Effector memory CD8-positive, alpha-beta T cell (primary cell): ENCODE data around the gene USP22.
"Not testable (repeated sequence)": the region's sequence is repeated elsewhere in the genome, so short reads cannot be mapped to it uniquely, and the experiment has no call there.

Experiments used
- ATAC-seq: fragments of 150-1000 bp; cut with Tn5 transposase; replicated peaks from 2 replicates; pipeline ENCODE4 v1.10.0; 2021; ENCODE audit warnings: mild to moderate bottlenecking, moderate library complexity
- DNase-seq, 3 experiments: peaks; one replicate each; pipeline ENCODE4 v3.0.0; 2021
- H3K27ac Mint-ChIP-seq, 2 donors: one replicate each; pipeline ENCODE4 v1.8.0; 2022; ENCODE audit warnings: mild to moderate bottlenecking in 2 of 2, mixed read lengths in 2 of 2, moderate library complexity in 2 of 2
- H3K27me3 Mint-ChIP-seq, 2 donors: one replicate each; pipeline ENCODE4 v1.8.0; 2022; ENCODE audit warnings: mixed read lengths in 2 of 2
- H3K36me3 Mint-ChIP-seq: one replicate; pipeline ENCODE4 v1.8.0; 2022; ENCODE audit warnings: mild to moderate bottlenecking, moderate library complexity, mixed read lengths; ENCODE audit not compliant: insufficient read depth
- H3K4me1 Mint-ChIP-seq, 2 donors: one replicate each; pipeline ENCODE4 v1.8.0; 2022; ENCODE audit warnings: low read depth in 2 of 2, mixed read lengths in 2 of 2
- H3K4me3 Mint-ChIP-seq, 2 donors: one replicate each; pipeline ENCODE4 v1.8.0; 2022; ENCODE audit warnings: mild to moderate bottlenecking in 2 of 2, mixed read lengths in 2 of 2, moderate library complexity in 2 of 2
- H3K9me3 Mint-ChIP-seq, 2 donors: one replicate each; pipeline ENCODE4 v1.8.0; 2022; ENCODE audit warnings: mixed read lengths in 2 of 2

USP22 gene

GRCh38 chr17:20979007-20979791, 63.6 kb downstream of the USP22 start:
- DNase-seq, H3K4me1 Mint-ChIP-seq, H3K9me3 Mint-ChIP-seq, H3K27ac Mint-ChIP-seq, ATAC-seq, H3K36me3 Mint-ChIP-seq, H3K4me3 Mint-ChIP-seq: not testable (repeated sequence)
- peaks cover 65 to 81% of the 10 kb centered on the region in 2 donors for H3K27me3 Mint-ChIP-seq

- DNase-seq, H3K4me3 Mint-ChIP-seq, H3K36me3 Mint-ChIP-seq, H3K27ac Mint-ChIP-seq, H3K9me3 Mint-ChIP-seq, H3K4me1 Mint-ChIP-seq, ATAC-seq: not testable (repeated sequence)
- H3K27me3 Mint-ChIP-seq, result peaks cover 69 to 81% of the 10 kb centered on the region in 2 donors
Measured at GRCh38 chr17:20977609-20978253, 65.1 kb downstream of the USP22 start.

GRCh38 chr17:20975566-20975965, 67.2 kb downstream of the USP22 start:
- DNase-seq (no peak), ATAC-seq (no peak)
- H3K36me3 Mint-ChIP-seq, result no peaks in the 10 kb centered on the region
- no peak overlapping the region for H3K4me3 Mint-ChIP-seq
- peaks cover 51 to 73% of the 10 kb centered on the region in 2 donors for H3K27me3 Mint-ChIP-seq
- H3K4me1 Mint-ChIP-seq, result no peaks in the 10 kb centered on the region
- no peaks in the 10 kb centered on the region for H3K9me3 Mint-ChIP-seq
- no peak overlapping the region for H3K27ac Mint-ChIP-seq

GRCh38 chr17:20970329-20970728, 72.5 kb downstream of the USP22 start:
- Mint-ChIP-seq H3K27ac (no peak overlapping the region), H3K4me3 (no peak overlapping the region), H3K9me3 (no peaks in the 10 kb centered on the region), H3K36me3 (no peaks in the 10 kb centered on the region), H3K27me3 (peaks cover 18 to 70% of the 10 kb centered on the region in 2 donors), H3K4me1 (no peaks in the 10 kb centered on the region)
- no peak for DNase-seq
- no peak for ATAC-seq

GRCh38 chr17:20968913-20969616, 73.7 kb downstream of the USP22 start:
- DNase-seq (no peak), ATAC-seq (no peak)
- H3K9me3 Mint-ChIP-seq, result no peaks in the 10 kb centered on the region
- H3K27ac Mint-ChIP-seq, result no peak overlapping the region
- no peak overlapping the region for H3K4me3 Mint-ChIP-seq
- H3K4me1 Mint-ChIP-seq, result no peaks in the 10 kb centered on the region
- no peaks in the 10 kb centered on the region for H3K36me3 Mint-ChIP-seq
- peaks cover 17 to 74% of the 10 kb centered on the region in 2 donors for H3K27me3 Mint-ChIP-seq

GRCh38 chr17:20967776-20968175, 75.0 kb downstream of the USP22 start:
- H3K27ac Mint-ChIP-seq, result no peak overlapping the region
- ATAC-seq (no peak), DNase-seq (no peak)
- no peak overlapping the region for H3K4me3 Mint-ChIP-seq
- peaks cover 28 to 87% of the 10 kb centered on the region in 2 donors for H3K27me3 Mint-ChIP-seq
- H3K4me1 Mint-ChIP-seq, result no peaks in the 10 kb centered on the region
- no peaks in the 10 kb centered on the region for H3K9me3 Mint-ChIP-seq
- H3K36me3 Mint-ChIP-seq, result no peaks in the 10 kb centered on the region

GRCh38 chr17:20966870-20967269, 75.9 kb downstream of the USP22 start:
- Mint-ChIP-seq H3K36me3 (no peaks in the 10 kb centered on the region), H3K27ac (no peak overlapping the region), H3K27me3 (peaks cover 36 to 96% of the 10 kb centered on the region in 2 donors), H3K9me3 (no peaks in the 10 kb centered on the region), H3K4me3 (no peak overlapping the region), H3K4me1 (no peaks in the 10 kb centered on the region)
- DNase-seq, result no peak
- no peak for ATAC-seq

- H3K9me3 Mint-ChIP-seq, result no peaks in the 10 kb centered on the region
- no peaks in the 10 kb centered on the region for H3K4me1 Mint-ChIP-seq
- H3K36me3 Mint-ChIP-seq, result no peaks in the 10 kb centered on the region
- DNase-seq, result no peak
- H3K4me3 Mint-ChIP-seq, result no peak overlapping the region
- no peak for ATAC-seq
- no peak overlapping the region for H3K27ac Mint-ChIP-seq
- peaks cover 46 to 89% of the 10 kb centered on the region in 2 donors for H3K27me3 Mint-ChIP-seq
Measured at GRCh38 chr17:20965492-20965891, 77.3 kb downstream of the USP22 start.

GRCh38 chr17:20961586-20961985, 81.2 kb downstream of the USP22 start:
- no peaks in the 10 kb centered on the region for H3K9me3 Mint-ChIP-seq
- H3K4me3 Mint-ChIP-seq, result no peak overlapping the region
- no peak for ATAC-seq
- DNase-seq, result no peak
- no peaks in the 10 kb centered on the region for H3K36me3 Mint-ChIP-seq
- peaks cover 60 to 81% of the 10 kb centered on the region in 2 donors for H3K27me3 Mint-ChIP-seq
- no peaks in the 10 kb centered on the region for H3K4me1 Mint-ChIP-seq
- H3K27ac Mint-ChIP-seq, result no peak overlapping the region

- no peaks in the 10 kb centered on the region for H3K36me3 Mint-ChIP-seq
- ATAC-seq, result no peak
- H3K27ac Mint-ChIP-seq, result no peak overlapping the region
- DNase-seq, result no peak
- H3K27me3 Mint-ChIP-seq, result peaks cover 67 to 85% of the 10 kb centered on the region in 2 donors
- no peaks in the 10 kb centered on the region for H3K4me1 Mint-ChIP-seq
- H3K9me3 Mint-ChIP-seq, result no peaks in the 10 kb centered on the region
- H3K4me3 Mint-ChIP-seq, result no peak overlapping the region
Measured at GRCh38 chr17:20960871-20961270, 81.9 kb downstream of the USP22 start.

- H3K4me3 Mint-ChIP-seq, result no peak overlapping the region
- no peaks in the 10 kb centered on the region for H3K9me3 Mint-ChIP-seq
- no peaks in the 10 kb centered on the region for H3K4me1 Mint-ChIP-seq
- H3K36me3 Mint-ChIP-seq, result no peaks in the 10 kb centered on the region
- H3K27ac Mint-ChIP-seq, result no peak overlapping the region
- DNase-seq (no peak), ATAC-seq (no peak)
- peaks cover 57 to 65% of the 10 kb centered on the region in 2 donors for H3K27me3 Mint-ChIP-seq
Measured at GRCh38 chr17:20955427-20956323, 87.1 kb downstream of the USP22 start.

- H3K27ac Mint-ChIP-seq, result no peak overlapping the region
- H3K9me3 Mint-ChIP-seq, result no peaks in the 10 kb centered on the region
- H3K27me3 Mint-ChIP-seq, result peaks cover 66 to 74% of the 10 kb centered on the region in 2 donors
- DNase-seq, result no peak
- H3K4me1 Mint-ChIP-seq, result no peaks in the 10 kb centered on the region
- H3K36me3 Mint-ChIP-seq, result no peaks in the 10 kb centered on the region
- H3K4me3 Mint-ChIP-seq, result no peak overlapping the region
- ATAC-seq, result no peak
Measured at GRCh38 chr17:20954794-20955193, 88.0 kb downstream of the USP22 start.

GRCh38 chr17:20952183-20952582, 90.6 kb downstream of the USP22 start:
- Mint-ChIP-seq H3K4me3 (no peak overlapping the region), H3K36me3 (no peaks in the 10 kb centered on the region), H3K27ac (no peak overlapping the region), H3K9me3 (no peaks in the 10 kb centered on the region), H3K27me3 (peaks cover 58 to 63% of the 10 kb centered on the region in 2 donors), H3K4me1 (no peaks in the 10 kb centered on the region)
- DNase-seq, result no peak
- no peak for ATAC-seq
